IPS DF 6.9 (cell line): Measurements from ENCODE around the gene ARID1B.

Experiments
- DNase-seq: peaks from one replicate; pipeline ENCODE4 v3.0.0-alpha.2; 2013; ENCODE audit warnings: low read depth, low spot score
- H3K27ac ChIP-seq: one replicate; pipeline ENCODE4 v1.5.1; 2013; ENCODE audit warnings: low read length, control low read depth
- H3K27me3 ChIP-seq: 2 replicates; pipeline ENCODE4 v1.6.1; 2013; ENCODE audit warnings: mild to moderate bottlenecking, low read length; ENCODE audit not compliant: control insufficient read depth, insufficient read depth
- H3K36me3 ChIP-seq: 2 replicates; pipeline ENCODE4 v1.6.1; 2013; ENCODE audit warnings: low read length; ENCODE audit not compliant: control insufficient read depth, insufficient read depth
- H3K4me1 ChIP-seq: 2 replicates; pipeline ENCODE4 v1.6.1; 2013; ENCODE audit warnings: low read length; ENCODE audit not compliant: control insufficient read depth, insufficient read depth
- H3K4me3 ChIP-seq: 2 replicates; pipeline ENCODE4 v1.5.1; 2013; ENCODE audit warnings: mild to moderate bottlenecking, low read length
- H3K9me3 ChIP-seq: 2 replicates; pipeline ENCODE4 v1.6.1; 2013; ENCODE audit warnings: low read length, inconsistent platforms; ENCODE audit not compliant: control insufficient read depth, insufficient read depth
- WGBS: extraction: QIAGEN DNeasy Blood & Tissue Kit; methylation state at CpG from one replicate; pipeline ENCODE4 v1.1.7; 2013; ENCODE audit warnings: mixed read lengths, missing lambda C conversion rate; ENCODE audit not compliant: insufficient read length, insufficient coverage; 5-methylcytosine and 5-hydroxymethylcytosine counted together

Gene ARID1B

DNA sequence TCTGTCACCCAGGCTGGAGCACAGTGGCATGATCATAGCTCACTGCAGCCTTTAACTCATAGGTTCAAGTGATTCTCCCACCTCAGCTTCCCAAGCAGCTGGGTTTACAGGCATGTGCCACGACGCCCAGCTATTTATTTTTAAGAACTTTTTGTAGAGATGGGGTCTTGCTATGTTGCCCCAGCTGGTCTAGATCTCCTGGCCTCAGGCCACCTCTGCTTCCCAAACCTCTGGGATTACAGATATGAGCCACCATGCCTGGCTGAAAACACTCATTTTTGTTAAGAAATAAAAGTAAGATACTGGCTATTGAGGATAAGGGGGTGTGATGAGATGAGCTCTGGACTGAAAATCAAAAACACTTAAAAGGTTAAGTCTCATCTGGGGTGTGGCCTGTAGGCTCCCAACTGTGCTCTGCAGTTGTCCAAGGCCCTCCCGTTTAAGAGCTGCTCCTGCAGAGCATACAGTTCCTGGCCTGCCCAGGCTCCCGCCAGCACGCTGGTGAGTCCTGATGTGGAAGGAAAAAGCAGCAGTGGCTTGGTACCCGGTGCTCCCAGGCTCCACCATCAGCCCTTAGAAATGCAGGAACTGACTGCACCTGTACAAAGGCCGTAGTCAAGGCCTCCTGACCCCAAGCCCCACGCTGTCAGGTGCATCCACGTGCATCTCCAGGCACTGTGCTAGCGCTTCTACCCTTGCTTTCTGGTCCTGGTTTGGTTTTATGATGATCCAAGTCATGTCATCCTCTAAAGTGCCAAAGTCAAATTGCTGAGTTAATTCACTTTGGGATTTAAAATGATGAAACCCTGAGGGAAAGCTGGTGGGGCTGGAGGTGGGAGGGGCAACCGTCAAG is 434.7 kb downstream of the ARID1B start:
- no peaks in the 10 kb centered on the region for H3K4me1 ChIP-seq
- no peak overlapping the region for H3K27ac ChIP-seq
- H3K4me3 ChIP-seq, result no peak overlapping the region
- H3K9me3 ChIP-seq, result no peaks in the 10 kb centered on the region
- H3K36me3 ChIP-seq, result no peaks in the 10 kb centered on the region
- WGBS, result no CpG with 5 or more reads among the region's 11 CpGs
- no peak for DNase-seq
- no peaks in the 10 kb centered on the region for H3K27me3 ChIP-seq

DNA sequence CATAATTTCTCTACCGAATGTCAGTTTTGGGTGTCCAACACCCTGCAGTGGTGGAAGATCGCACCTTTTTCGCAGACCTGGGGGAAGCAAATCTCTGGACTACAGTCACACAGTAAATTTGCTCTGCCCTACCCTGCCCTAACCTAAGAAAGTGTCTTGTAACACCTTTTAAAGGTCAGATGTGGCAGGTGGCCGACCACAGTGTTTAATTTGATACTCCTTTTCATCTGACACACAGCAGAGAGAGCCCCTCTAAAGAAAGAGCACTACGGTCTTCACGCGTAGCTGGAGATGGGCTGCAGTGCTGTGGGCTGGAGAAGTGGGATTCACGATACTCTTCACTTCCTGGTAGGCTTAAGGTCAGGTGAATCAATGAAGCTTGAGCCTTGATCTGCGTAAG is 436.2 kb downstream of the ARID1B start:
- H3K4me3 ChIP-seq, result no peak overlapping the region
- no peaks in the 10 kb centered on the region for H3K4me1 ChIP-seq
- no peaks in the 10 kb centered on the region for H3K9me3 ChIP-seq
- WGBS, result no CpG with 5 or more reads among the region's 9 CpGs
- no peaks in the 10 kb centered on the region for H3K27me3 ChIP-seq
- no peaks in the 10 kb centered on the region for H3K36me3 ChIP-seq
- DNase-seq, result no peak
- H3K27ac ChIP-seq, result no peak overlapping the region

DNA sequence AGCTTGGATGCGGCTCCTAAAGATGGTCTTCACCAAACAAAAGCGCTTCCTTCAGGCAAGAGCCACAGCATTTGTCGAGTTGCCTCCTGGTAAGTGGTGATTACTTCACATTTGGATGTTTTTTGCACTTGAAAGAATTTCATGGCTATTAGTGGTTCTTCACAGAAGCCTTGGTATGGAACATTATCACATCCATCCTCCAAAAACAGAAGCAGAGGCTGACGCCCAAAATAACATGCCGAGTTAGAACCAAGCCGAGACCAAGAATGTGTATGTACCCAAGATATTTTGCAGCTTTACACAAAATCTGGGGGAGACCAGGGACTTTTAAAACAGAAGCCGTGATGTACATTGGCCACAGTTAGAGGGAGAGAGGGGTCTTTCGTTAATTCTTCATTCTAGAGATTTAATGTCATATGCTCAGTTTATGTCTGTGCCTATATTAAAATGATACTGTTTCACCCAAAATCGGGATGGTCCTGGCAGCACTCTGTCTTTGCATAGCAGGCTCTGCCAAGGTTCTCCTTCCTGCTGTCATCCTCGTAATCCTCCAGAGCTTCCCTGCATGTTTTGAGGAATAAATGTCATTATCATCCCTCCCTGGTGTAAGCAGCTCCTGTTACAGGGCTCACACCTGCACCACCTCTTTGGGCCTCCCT is 436.9 kb downstream of the ARID1B start:
- no peaks in the 10 kb centered on the region for H3K9me3 ChIP-seq
- no peaks in the 10 kb centered on the region for H3K36me3 ChIP-seq
- DNase-seq, result no peak
- no peaks in the 10 kb centered on the region for H3K4me1 ChIP-seq
- no peaks in the 10 kb centered on the region for H3K27me3 ChIP-seq
- H3K4me3 ChIP-seq, result no peak overlapping the region
- no CpG with 5 or more reads among the region's 10 CpGs for WGBS
- no peak overlapping the region for H3K27ac ChIP-seq

DNA sequence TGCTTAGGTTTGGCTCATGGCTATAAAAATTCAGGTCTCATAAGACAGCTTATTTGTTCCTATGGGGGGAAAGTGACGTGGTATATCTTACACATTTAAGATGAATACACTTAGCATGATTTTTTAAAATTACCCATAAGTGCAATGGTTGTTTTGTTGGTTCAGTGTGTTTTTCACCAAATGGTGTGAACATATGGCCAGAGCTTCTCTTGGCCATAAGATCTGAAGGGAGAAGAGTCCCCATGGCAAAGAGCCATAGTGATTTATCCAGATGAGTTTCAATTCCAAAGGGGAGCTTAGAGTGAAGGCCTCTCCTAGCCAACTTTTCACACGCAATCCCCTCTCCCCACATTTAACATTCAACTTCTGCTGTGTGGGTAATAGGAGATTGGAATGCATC is 438.5 kb downstream of the ARID1B start:
- WGBS, result no CpG with 5 or more reads among the region's 2 CpGs
- no peak for DNase-seq
- no peaks in the 10 kb centered on the region for H3K27me3 ChIP-seq
- no peak overlapping the region for H3K4me3 ChIP-seq
- H3K27ac ChIP-seq, result no peak overlapping the region
- H3K4me1 ChIP-seq, result no peaks in the 10 kb centered on the region
- H3K9me3 ChIP-seq, result no peaks in the 10 kb centered on the region
- no peaks in the 10 kb centered on the region for H3K36me3 ChIP-seq

DNA sequence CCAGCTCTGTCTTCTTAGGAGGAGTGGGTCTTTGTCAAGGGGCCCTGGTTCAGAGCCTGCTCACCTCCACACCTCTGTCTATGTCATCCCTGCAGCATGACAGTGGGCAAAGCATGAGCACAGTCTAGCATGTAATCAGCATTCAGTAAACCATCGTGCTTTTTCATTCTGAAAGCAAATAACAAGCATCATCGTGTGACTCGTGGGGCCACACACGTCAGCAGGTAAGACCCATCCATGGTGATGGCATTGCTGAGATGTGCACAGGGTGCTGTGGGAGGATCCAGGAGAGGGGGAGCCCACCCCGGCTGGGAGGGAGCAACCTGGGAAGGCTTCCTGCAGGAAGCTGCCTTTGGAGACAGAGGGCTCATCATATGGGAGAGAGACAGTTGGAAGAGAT is 439.4 kb downstream of the ARID1B start:
- no CpG with 5 or more reads among the region's 5 CpGs for WGBS
- H3K9me3 ChIP-seq, result no peaks in the 10 kb centered on the region
- no peaks in the 10 kb centered on the region for H3K27me3 ChIP-seq
- DNase-seq, result no peak
- H3K4me1 ChIP-seq, result no peaks in the 10 kb centered on the region
- H3K27ac ChIP-seq, result no peak overlapping the region
- no peaks in the 10 kb centered on the region for H3K36me3 ChIP-seq
- no peak overlapping the region for H3K4me3 ChIP-seq

DNA sequence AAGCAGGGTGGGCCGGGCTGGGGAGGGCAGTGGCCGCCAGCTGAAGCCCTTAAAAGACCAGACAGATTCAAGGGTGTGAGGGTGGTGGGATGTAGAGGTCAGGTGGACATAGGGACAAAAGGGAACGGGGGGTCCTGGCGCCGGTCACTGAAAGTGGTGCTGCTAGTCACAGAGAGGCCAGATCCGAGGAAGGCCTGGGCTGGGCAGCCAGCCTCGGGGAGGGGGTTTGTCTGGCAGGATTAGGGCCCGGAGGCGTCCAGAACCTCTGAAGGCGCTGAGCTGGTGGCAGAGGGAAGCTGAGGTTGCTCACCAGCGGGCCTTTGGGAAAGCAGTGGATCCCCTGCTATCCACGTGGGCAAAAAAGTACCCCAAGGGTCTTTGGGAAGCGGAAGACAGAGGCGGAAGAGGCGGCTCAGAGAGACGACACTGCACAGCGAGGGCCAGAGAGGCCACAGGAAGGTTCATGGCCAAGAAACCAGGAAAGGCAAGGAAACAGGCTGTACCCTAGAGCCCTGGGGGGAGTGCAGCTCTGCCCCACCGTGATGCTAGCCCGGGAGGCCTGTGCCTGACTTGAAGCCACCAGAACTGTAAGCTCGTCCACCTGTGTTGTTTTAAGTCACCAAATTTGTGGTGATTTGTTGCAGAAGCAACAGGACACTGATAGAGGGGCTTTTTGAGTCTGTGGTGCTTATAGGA is 440.2 kb downstream of the ARID1B start:
- H3K27ac ChIP-seq, result no peak overlapping the region
- no peaks in the 10 kb centered on the region for H3K27me3 ChIP-seq
- H3K9me3 ChIP-seq, result no peaks in the 10 kb centered on the region
- no CpG with 5 or more reads among the region's 20 CpGs for WGBS
- no peak overlapping the region for H3K4me3 ChIP-seq
- no peaks in the 10 kb centered on the region for H3K36me3 ChIP-seq
- no peak for DNase-seq
- no peaks in the 10 kb centered on the region for H3K4me1 ChIP-seq

- WGBS, result no CpG with 5 or more reads among the region's 13 CpGs
- H3K27me3 ChIP-seq, result no peaks in the 10 kb centered on the region
- DNase-seq, result no peak
Observed at GRCh38 chr6:157217894-157218370, 440.8 kb downstream of the ARID1B start.

GRCh38 chr6:157218371-157219198 is 441.4 kb downstream of the ARID1B start:
- Histone ChIP-seq H3K36me3 (no peaks in the 10 kb centered on the region), H3K27me3 (no peaks in the 10 kb centered on the region), H3K4me1 (no peaks in the 10 kb centered on the region), H3K27ac (no peak overlapping the region), H3K9me3 (no peaks in the 10 kb centered on the region), H3K4me3 (no peak overlapping the region)
- no peak for DNase-seq
- WGBS, result no CpG with 5 or more reads among the region's 23 CpGs

More at GRCh38 chr6:157217894-157218370, 440.8 kb downstream of the ARID1B start:
- no peaks in the 10 kb centered on the region for H3K4me1 ChIP-seq
- H3K9me3 ChIP-seq, result no peaks in the 10 kb centered on the region
- H3K36me3 ChIP-seq, result no peaks in the 10 kb centered on the region
- no peak overlapping the region for H3K27ac ChIP-seq
- no peak overlapping the region for H3K4me3 ChIP-seq

DNA sequence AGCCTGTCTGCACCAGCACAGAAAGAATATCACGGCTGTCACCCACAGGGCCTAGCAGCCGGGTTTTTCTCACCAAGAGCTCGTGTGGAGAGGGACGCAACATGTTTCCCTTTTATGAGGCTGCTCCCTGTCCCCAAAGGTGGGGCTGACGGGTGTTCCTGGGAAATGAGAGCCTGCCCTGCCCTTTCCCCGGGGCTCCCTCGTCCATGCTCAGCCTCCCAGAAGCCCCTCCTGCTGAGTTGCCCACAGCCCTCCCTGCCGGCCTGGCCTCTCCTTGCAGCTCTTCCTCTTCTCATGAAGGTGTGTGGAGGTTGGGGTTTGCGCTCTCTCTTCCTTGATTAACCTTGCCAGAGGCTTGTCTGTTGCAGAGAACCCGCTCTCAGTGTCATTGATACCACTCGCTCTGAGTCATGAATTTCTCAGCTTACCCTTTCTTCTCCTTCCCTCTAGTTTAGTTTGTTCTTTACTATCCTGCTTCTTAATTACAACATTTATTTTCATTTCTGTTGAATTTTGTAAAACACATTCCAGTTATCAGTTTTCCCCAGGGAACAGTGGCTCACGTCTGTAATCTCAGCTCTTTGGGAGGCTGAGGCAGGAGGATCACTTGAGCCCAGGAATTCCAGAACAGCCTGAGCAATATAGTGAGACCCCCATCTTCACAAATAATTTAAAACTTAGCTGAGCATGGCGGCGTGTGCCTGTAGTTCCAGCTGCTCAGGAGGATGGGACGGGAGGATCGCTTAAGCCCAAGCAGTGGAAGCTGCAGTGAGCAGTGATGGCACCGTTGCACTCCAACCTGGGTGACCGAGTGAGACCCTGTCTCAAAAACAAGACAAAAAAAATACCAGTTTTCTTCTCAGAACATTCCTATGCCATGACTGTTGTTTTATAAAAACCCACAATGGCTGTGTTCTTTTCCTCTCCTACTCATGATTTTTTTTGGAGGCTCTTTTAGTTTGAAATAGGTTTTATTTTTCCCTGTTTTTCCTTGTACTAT is 442.3 kb downstream of the ARID1B start:
- Histone ChIP-seq H3K4me3 (no peak overlapping the region), H3K9me3 (no peaks in the 10 kb centered on the region), H3K36me3 (no peaks in the 10 kb centered on the region), H3K4me1 (no peaks in the 10 kb centered on the region), H3K27ac (no peak overlapping the region), H3K27me3 (no peaks in the 10 kb centered on the region)
- WGBS, result no CpG with 5 or more reads among the region's 18 CpGs
- DNase-seq, result no peak
